HUES6 (cell line): ENCODE results near the gene DCD.

ENCODE experiments used
- H3K27ac ChIP-seq: 2 replicates; pipeline ENCODE4 v1.7.0; 2013; ENCODE audit warnings: low read depth, mild to moderate bottlenecking, low read length, inconsistent platforms
- H3K27me3 ChIP-seq: 2 replicates; pipeline ENCODE4 v1.6.1; 2013; ENCODE audit warnings: low read length; ENCODE audit not compliant: control insufficient read depth, insufficient read depth
- H3K36me3 ChIP-seq: 2 replicates; pipeline ENCODE4 v1.6.1; 2013; ENCODE audit warnings: low read length; ENCODE audit not compliant: control insufficient read depth, insufficient read depth
- H3K4me1 ChIP-seq: 2 replicates; pipeline ENCODE4 v1.6.1; 2013; ENCODE audit warnings: low read length; ENCODE audit not compliant: control insufficient read depth, insufficient read depth
- H3K4me3 ChIP-seq: 2 replicates; pipeline ENCODE4 v1.5.1; 2013; ENCODE audit warnings: low read depth, low read length
- H3K9ac ChIP-seq: one replicate; pipeline ENCODE4 v1.6.1; 2013; ENCODE audit warnings: mild to moderate bottlenecking, low read length
- H3K9me3 ChIP-seq: 2 replicates; pipeline ENCODE4 v1.6.1; 2013; ENCODE audit warnings: low read depth, low read length; ENCODE audit not compliant: control insufficient read depth, insufficient read depth

The DCD gene

GRCh38 chr12:54648265-54648664, at the start of gene DCD:
Gene DCD, minus strand, starts transcription at chr12:54648365. Its CDS starts 62 bp downstream, at chr12:54648303.
- Histone ChIP-seq H3K9ac (no peak within 1 kb of the TSS), H3K4me1 (no peaks in the 10 kb centered on the region; the same call in 1 of the 2 replicates), H3K9me3 (no peaks in the 10 kb centered on the region), H3K27ac (no peak within 1 kb of the TSS), H3K36me3 (no peaks in the 10 kb centered on the region), H3K4me3 (no peak within 1 kb of the TSS), H3K27me3 (peaks cover 30% of the 10 kb centered on the region)

GRCh38 chr12:54697851-54698250, 49.7 kb upstream of the DCD start:
- Histone ChIP-seq H3K9me3 (no peaks in the 10 kb centered on the region), H3K9ac (no peak overlapping the region), H3K27me3 (no peaks in the 10 kb centered on the region), H3K27ac (no peak overlapping the region), H3K4me1 (peaks cover 19% of the 10 kb centered on the region; the same call in 1 of the 2 replicates), H3K36me3 (no peaks in the 10 kb centered on the region), H3K4me3 (no peak overlapping the region)

- Histone ChIP-seq H3K27ac (no peak overlapping the region), H3K4me1 (no peaks in the 10 kb centered on the region), H3K9ac (no peak overlapping the region), H3K9me3 (peaks cover 10% of the 10 kb centered on the region), H3K27me3 (no peaks in the 10 kb centered on the region), H3K36me3 (no peaks in the 10 kb centered on the region), H3K4me3 (no peak overlapping the region)
Observed at GRCh38 chr12:54692353-54692752, 44.2 kb upstream of the DCD start.

- no peak overlapping the region for H3K4me3 ChIP-seq
- H3K27ac ChIP-seq = no peak overlapping the region
- no peaks in the 10 kb centered on the region for H3K36me3 ChIP-seq
- H3K27me3 ChIP-seq = no peaks in the 10 kb centered on the region
- peaks cover 6% of the 10 kb centered on the region for H3K4me1 ChIP-seq
- no peak overlapping the region for H3K9ac ChIP-seq
- peaks cover 14% of the 10 kb centered on the region for H3K9me3 ChIP-seq
Observed at GRCh38 chr12:54689984-54690383, 41.8 kb upstream of the DCD start.

- Histone ChIP-seq H3K4me3 (no peak overlapping the region), H3K9me3 (peaks cover 14% of the 10 kb centered on the region), H3K4me1 (peaks cover 16% of the 10 kb centered on the region), H3K27me3 (no peaks in the 10 kb centered on the region; the same call in 1 of the 2 replicates), H3K9ac (no peak overlapping the region), H3K36me3 (no peaks in the 10 kb centered on the region), H3K27ac (no peak overlapping the region)
Observed at GRCh38 chr12:54689034-54689372, 40.8 kb upstream of the DCD start.

GRCh38 chr12:54688309-54689033, 40.3 kb upstream of the DCD start:
- Histone ChIP-seq H3K4me3 (no peak overlapping the region), H3K9me3 (peaks cover 14% of the 10 kb centered on the region), H3K27ac (no peak overlapping the region), H3K27me3 (no peaks in the 10 kb centered on the region; the same call in 1 of the 2 replicates), H3K4me1 (peaks cover 19% of the 10 kb centered on the region), H3K9ac (no peak overlapping the region), H3K36me3 (no peaks in the 10 kb centered on the region)

- H3K36me3 ChIP-seq = no peaks in the 10 kb centered on the region
- H3K4me1 ChIP-seq = peaks cover 48% of the 10 kb centered on the region
- peak overlapping the region; percentile 83 for H3K9ac ChIP-seq
- H3K27ac ChIP-seq = peak overlapping the region; percentile 45; the same call in 1 of the 2 replicates
- H3K9me3 ChIP-seq = peaks cover 14% of the 10 kb centered on the region
- H3K4me3 ChIP-seq = peak overlapping the region; percentile 27; the same call in 1 of the 2 replicates
- no peaks in the 10 kb centered on the region; the same call in 1 of the 2 replicates for H3K27me3 ChIP-seq
Observed at GRCh38 chr12:54684636-54685630, 36.8 kb upstream of the DCD start.

GRCh38 chr12:54683398-54683797, 35.2 kb upstream of the DCD start:
- Histone ChIP-seq H3K27me3 (no peaks in the 10 kb centered on the region; the same call in 1 of the 2 replicates), H3K36me3 (no peaks in the 10 kb centered on the region), H3K4me3 (peak overlapping the region; percentile 5), H3K27ac (peak overlapping the region; percentile 69), H3K4me1 (peaks cover 49% of the 10 kb centered on the region), H3K9ac (peak overlapping the region; percentile 47), H3K9me3 (peaks cover 13% of the 10 kb centered on the region)

GRCh38 chr12:54682674-54683073, 34.5 kb upstream of the DCD start:
- H3K27ac ChIP-seq = peak overlapping the region; percentile 69
- H3K4me1 ChIP-seq = peaks cover 56% of the 10 kb centered on the region
- peak overlapping the region; percentile 47 for H3K9ac ChIP-seq
- H3K4me3 ChIP-seq = peak overlapping the region; percentile 5; the same call in 1 of the 2 replicates
- peaks cover 8% of the 10 kb centered on the region for H3K9me3 ChIP-seq
- no peaks in the 10 kb centered on the region for H3K36me3 ChIP-seq
- H3K27me3 ChIP-seq = no peaks in the 10 kb centered on the region; the same call in 1 of the 2 replicates

GRCh38 chr12:54680374-54680773, 32.2 kb upstream of the DCD start:
- no peak overlapping the region for H3K9ac ChIP-seq
- no peaks in the 10 kb centered on the region for H3K36me3 ChIP-seq
- peaks cover 58% of the 10 kb centered on the region for H3K4me1 ChIP-seq
- no peak overlapping the region for H3K27ac ChIP-seq
- H3K27me3 ChIP-seq = no peaks in the 10 kb centered on the region; the same call in 1 of the 2 replicates
- no peaks in the 10 kb centered on the region for H3K9me3 ChIP-seq
- H3K4me3 ChIP-seq = no peak overlapping the region

- Histone ChIP-seq H3K36me3 (no peaks in the 10 kb centered on the region), H3K9ac (no peak overlapping the region), H3K27me3 (no peaks in the 10 kb centered on the region), H3K4me1 (peaks cover 39% of the 10 kb centered on the region), H3K9me3 (no peaks in the 10 kb centered on the region), H3K4me3 (no peak overlapping the region), H3K27ac (no peak overlapping the region)
Observed at GRCh38 chr12:54678131-54678530, 30.0 kb upstream of the DCD start.
